22Rv1 (cell line): ENCODE results near the gene PHGDH.
A peak's percentile ranks its signal among the peaks of the same experiment; 100 is the strongest.

Experiments
- H3K27ac ChIP-seq: fragments of 450-650 bp; 2 replicates; pipeline ENCODE4 v1.5.1; 2017
- CTCF ChIP-seq: fragments of 450-650 bp; IDR thresholded peaks from 2 replicates; pipeline ENCODE4 v1.5.1; 2017; ENCODE audit warnings: mild to moderate bottlenecking
- ZFX ChIP-seq: fragments of 450-650 bp; IDR thresholded peaks from 2 replicates; pipeline ENCODE4 v1.6.1; 2017; ENCODE audit warnings: antibody characterized with exemption, borderline replicate concordance

The PHGDH gene

GRCh38 chr1:119791377-119791776 is 79.6 kb downstream of the PHGDH start:
- TF ChIP-seq CTCF: no peak
- TF ChIP-seq ZFX: no peak

More at GRCh38 chr1:119791377-119791776, 79.6 kb downstream of the PHGDH start:
- peak overlapping the region; percentile 49; the same call in 1 of the 2 replicates for H3K27ac ChIP-seq
